Measurements from ENCODE around the gene PHLDA3.
"Not testable (repeated sequence)": the region's sequence is repeated elsewhere in the genome, so short reads cannot be mapped to it uniquely, and the experiment has no call there.

The PHLDA3 gene

DNA sequence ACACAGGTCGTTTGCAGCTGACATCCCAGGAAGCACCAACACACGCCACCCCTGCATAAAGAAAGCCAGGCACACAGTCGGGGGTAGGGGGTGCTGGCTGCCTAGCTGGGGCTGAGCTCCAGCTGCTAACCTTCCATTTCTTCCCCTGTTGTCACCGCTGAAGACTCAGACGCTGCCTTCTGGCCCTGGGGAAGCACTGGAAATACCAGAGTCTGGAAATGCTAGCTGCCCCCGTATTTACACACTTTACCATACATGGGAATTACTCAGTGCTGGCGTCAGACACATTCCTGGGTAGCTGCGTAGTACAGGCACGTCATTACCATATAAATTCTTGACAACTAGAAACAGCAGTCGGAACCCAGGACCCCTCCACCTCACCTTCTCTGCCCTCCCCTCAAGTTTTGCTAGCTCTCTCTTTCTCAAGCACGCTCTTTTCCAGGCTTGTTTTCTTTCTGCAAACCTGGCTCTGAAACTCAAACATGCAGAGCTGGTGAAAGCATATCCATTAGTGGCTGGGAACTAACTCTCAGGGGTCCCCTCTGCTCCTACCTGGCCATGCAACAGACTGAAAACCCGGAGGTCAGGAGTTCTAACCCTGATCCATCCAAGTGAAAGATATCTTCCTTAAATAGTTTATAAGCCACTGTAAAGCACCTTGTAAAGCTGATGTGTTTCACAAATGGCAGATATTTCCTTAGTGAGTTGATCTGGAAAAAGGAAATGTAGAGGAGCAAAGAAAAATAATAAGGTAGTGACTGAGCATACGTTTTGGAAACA is 34.6 kb upstream of the PHLDA3 start:
- DNase-seq (ENCODE audit: low read depth), result peak; percentile 85

DNA sequence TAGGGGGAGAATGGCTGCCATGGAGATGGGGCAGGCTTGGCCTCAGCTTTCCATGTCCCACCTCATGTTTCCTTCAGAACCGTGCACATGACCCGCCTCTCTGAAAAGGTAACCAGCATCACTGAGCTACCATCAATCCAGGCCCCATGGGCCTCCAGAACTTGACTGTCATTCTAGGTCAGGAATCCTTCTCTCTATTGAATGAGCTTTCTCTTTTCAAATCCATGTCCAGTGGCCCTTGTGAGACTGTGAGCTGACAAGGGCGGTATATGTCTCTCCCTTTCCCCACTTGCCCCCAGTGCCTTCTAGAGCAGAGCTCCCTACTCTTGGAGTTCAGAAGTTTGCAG is 33.5 kb upstream of the PHLDA3 start:
- DNase-seq (ENCODE audit: low read depth), result no peak

DNA sequence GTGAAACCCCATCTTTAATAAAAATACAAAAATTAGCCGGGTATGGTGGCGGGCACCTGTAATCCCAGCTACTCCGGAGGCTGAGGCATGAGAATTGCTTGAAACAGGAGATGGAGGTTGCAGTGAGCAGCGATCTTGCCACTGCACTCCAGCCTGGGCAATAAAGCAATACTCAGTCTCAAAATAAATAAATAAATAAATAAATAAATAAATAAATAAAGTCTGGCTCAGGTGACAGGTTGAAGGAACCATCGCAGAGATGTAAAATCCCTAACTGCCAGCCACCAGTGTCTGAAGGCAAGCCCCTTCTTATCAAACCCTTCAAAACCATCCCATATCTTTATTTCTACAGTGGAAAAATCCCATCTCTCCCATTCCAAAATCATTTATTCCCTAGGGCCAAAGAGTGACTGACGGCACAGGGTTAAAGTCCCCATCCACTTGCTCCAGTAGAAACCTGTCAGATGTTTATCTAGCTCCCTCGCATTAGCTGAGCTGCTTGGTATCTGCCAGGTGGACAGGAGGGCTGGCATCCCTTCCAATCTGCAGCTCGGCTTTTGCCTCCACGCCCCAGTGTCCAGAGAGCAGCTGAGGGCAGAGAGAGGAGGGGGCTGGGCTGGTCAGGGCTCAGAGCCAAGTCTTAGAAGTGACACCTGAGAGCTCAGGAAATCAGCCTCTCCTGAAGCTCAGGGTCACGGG is 33.0 kb upstream of the PHLDA3 start:
- DNase-seq (ENCODE audit: low read depth), result no peak

DNA sequence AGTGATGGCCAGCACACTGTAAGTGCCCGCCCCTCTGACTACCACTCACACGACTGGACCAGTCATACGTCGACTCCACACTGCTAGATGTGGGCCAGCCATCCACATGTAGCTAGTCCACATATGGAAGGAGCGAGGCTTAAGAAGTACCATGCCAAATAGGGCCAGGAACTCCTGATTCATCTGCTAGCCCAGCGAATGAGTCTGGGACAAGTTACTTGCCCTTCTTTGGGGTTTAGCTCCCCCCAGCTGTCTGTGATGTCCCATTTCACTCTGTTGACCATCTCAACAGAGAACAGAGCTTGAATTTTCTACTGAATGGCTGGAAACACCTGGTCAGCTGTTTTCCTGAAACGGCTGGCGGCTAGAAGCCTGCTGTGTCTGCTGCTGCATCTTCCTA is 32.2 kb upstream of the PHLDA3 start:
- DNase-seq (ENCODE audit: low read depth), result no peak

DNA sequence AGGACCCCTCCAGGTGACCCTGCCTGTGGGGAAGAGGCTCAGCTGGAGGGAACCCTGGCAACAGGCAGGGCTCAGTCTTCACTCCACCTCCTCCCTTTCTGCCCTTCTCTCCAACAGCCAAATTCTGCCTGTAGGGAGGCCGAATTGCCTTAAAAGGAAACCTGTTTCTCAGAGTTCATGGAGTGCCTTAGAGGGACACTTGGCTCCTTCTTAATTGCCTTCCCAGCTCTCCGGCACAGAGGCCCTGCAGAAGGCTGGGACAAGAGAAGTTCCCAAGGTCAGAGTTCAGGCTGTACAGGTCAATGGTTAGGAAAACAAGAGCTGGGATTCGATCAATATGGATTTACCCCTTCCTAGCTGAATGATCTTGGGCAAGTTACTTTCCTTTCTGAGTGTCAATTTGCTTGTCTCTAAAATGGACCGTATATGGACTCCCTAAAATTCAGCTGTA is 31.7 kb upstream of the PHLDA3 start:
- DNase-seq (ENCODE audit: low read depth), result no peak

DNA sequence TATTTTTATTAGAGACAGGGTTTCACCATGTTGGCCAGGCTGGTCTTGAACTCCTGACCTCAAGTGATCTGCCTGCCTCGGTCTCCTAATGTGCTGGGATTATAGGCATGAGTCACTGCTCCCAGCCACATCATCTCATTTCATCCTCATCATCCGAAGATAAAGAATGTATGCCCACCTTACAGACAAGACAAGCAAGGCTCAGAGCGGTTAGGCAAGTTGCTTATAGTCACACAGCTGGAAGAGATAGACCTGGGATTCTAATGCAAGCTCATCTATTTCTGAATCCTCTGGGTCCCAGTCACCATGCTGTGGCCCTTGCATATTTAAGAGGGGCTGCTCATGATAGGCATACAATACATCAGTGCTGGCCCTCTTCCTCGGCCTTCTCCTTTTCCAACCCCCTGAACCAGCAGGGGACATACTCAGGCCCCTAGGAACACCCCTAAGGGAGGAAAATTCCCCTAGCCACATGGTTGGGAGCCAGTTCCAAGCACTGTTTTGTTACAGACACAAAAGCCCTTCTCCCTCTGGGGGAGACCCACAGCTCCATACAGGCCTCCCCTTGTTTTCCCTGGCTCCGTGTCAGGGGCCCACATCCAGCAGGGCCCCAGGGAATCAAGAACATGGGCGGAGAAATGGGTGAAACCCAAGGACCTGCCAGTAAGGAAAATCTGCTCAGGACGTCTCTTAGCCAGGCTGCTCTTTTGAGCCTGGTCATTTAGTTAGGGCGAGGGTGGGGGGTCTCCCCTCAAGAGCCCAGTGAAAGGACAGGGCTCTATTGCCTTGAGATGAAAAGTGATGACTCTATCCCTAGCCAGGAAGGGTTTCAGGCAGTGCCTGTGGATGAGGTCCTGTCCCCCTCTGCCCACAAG is 31.0 kb upstream of the PHLDA3 start:
- DNase-seq (ENCODE audit: low read depth), result no peak

DNA sequence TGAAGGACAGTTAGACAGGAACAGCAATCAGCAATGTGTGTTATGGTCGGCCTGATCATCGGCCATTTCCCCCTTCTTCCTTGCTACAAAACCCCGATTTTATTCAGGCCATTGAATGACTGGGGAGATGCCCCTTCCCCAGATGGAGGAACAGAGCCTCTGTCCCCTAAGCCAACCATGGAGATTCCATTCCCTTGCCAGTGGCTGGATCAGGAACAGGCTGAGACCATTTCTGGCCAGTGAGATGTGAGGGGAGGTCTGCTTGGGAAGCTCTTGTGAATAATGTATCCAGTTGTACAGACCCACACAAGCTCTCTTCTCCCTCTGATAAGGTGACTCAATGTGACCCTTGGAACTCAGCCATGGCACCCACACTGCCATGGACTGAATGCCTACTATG is 30.2 kb upstream of the PHLDA3 start:
- DNase-seq (ENCODE audit: low read depth), result no peak

DNA sequence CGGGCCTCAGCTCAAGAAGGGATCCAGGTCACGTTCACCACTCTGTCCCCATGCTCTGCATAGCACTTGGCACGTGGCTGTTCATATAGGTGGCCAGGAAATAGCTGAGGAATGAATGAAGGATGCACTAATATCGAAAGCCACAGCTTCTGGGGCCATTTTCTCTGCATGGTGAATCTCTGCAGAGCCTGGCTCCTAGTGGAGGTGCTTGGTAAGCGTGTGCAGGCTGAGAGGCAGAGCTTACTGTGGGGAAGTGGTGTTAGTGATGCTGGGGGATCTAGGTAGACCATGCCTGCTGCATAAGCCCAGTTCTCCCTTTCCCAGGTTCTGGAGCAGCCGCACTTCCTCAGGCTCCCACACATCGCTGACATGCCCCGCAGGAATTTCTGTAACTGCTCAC is 29.6 kb upstream of the PHLDA3 start:
- DNase-seq (ENCODE audit: low read depth), result no peak

DNA sequence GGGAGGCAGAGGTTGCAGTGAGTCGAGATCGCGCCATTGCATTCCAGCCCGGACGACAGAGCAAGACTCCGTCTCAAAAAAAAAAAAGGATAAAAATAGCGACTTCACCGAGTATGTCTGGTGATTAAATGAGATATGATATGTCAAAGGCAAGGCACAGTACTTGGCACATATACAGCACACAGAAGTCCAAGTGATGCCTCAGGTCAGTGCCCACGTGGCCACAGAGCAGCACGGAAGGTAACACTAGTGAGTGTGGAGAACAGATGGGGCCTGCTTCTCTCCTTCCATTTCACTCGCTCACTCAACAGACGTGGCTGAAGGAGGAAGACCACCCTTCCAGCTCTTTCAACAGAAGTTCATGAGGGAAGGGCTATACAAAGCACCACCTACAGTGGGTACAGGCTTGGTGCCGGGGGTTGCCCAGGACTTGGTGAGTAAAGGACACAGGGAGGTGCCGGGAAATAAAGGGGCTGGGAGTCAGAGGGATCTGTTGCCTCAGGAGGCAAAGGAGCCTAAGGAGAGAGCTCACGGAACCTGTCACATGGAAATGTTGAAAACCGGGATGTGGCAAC is 29.0 kb upstream of the PHLDA3 start:
- no peak for DNase-seq (ENCODE audit: low read depth)

DNA sequence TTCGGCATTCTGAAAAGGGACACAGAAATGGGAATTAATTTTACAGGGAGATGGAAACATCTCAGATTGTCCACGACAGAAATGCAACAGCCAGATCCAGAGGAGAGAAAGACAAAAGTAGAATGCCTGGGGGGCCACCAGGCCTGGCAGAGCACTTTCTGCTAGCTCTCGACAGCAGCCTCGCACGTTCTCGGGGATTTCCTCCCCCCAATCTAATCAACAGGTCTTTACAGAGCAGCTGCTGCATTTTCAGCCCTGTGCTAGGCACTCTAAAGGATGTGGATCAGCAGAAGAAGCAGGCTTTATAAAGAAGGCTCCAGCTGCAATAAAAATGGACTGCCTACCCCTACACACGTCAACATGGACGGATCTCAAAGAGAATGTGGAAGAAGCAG is 27.3 kb upstream of the PHLDA3 start:
- DNase-seq (ENCODE audit: low read depth), result no peak

DNA sequence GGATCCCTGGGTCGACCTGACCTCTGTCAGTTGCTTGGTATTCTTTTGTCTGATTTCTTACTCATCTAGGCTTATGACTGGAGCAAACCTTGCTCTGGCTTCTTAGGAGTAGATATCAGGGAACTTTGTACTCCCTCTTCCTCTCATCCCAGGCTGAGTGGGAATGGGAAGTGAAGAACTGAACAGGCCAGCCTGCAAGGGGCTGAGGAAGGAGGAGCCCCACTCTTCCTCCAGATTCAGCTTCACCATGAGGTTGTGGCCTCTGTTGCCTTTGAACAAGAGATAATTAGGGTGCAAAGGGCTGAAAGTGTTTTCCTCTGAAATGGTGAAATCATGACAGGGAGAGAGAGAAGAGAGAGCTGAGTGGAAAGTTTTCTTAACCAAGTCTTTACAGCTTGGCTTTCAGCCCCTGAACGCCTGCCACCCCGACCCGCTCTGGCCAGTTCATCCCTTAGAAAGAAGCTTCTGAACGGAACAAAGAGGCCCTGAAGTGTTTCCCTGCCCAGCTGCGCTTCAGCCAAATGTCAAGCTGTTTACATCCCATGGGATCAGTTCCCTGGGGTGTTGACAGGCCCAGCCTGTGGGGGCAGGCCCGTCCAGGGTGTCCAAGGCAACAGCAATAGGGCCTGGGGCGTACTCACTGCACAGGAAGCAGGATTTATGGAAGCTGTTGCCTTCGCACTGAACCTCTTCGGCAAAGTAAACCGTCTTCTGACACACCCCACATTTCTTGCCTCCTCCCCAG is 26.7 kb upstream of the PHLDA3 start:
- DNase-seq (ENCODE audit: low read depth), result peak; percentile 45

DNA sequence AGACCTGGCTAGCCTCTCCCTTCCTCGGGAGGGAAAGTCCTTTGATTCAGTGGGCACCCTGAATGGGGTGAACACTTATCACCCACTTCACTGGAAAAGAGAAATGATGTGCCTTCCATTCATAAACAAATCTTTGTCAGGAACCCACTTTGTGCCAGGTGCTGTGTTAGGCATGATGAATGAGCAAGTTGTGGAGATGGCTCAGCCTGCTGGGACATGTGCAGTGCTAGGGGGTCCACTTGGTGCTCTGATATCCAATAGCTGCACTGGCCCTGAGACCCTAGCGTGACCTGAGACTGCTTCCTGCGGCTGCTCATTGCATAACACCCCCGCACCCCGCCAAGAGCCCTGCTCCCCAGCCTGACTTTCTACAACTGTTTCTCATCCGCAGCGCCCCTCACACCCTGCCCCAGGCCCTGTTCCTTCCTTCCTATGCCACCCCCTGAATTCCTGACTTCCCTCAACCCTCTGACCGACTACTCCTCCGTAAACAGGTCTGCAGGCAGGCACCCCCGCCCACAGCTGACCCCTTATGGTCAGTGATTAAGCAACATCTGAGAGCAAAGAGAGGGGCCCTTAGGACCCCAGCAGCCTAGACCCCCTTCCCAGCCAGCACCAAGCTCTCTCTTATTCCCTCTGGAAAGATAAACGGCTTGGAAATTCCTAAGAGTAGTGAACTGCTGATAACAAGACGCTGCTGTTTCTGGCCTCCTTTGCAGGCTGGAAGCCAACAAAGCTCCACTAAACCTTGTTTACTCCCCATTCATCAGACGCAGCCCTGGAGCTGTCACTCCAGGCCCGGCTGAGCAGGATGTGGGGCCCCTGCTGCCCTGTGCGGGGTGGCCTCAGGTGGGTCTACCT is 25.0 kb upstream of the PHLDA3 start:
- DNase-seq (ENCODE audit: low read depth), result no peak

DNA sequence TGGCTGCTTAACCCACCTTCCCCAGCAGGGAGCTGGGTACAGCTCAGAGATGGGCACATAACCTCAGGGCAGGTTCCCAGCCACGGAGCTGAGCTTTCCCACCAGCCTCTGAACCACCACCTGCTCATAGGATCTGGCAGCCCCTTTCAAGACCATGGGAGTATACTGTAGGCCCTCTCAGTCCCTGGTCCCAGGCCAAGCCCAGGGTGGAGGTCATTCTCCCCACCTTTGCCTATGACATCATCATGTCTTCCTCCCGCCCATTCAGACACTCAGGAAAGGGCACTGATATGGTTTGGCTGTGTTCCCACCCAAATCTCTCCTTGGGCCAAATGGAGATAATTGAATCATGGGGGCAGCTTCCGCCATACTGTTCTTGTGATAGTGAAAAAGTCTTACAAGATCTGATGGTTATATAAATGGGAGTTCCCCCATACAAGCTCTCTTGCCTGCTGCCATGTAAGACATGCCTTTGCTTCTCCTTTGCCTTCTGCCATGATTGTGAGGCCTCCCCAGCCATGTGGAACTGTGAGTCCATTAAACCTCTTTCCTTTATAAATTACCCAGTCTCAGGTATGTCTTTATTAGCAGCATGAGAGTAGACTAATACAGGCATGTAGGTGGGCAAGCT is 24.2 kb upstream of the PHLDA3 start:
- not testable (repeated sequence) for DNase-seq (ENCODE audit: low read depth)

DNA sequence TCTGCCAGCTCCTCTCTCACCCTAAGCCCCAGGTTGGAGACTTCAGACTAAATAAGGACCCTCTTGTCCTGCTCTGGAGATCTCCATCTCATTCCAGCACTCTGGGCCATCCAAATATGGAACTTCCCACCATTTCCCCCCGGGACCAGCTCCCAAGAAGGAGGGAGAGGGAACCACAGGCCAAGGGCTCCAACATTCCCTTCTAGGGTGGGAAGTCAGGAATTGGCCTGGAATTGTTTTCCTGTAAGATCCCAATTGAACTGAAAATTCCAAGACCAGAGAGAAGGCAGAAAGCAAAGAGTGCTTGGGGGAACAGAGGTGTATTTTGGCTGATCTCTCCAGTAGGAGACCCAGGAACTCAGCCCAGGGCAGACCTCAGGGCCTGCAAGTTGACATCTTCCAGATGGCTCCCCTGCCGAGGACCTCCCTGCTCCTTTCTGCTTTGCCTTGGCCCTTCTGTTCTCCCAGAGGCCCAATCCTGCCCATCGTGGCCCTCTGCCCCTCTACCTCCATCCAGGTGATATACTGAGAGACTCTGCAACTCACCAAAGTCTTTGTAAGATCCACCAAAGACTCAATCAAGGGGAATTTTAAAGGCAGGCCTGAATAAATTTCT is 23.0 kb upstream of the PHLDA3 start:
- no peak for DNase-seq (ENCODE audit: low read depth)

DNA sequence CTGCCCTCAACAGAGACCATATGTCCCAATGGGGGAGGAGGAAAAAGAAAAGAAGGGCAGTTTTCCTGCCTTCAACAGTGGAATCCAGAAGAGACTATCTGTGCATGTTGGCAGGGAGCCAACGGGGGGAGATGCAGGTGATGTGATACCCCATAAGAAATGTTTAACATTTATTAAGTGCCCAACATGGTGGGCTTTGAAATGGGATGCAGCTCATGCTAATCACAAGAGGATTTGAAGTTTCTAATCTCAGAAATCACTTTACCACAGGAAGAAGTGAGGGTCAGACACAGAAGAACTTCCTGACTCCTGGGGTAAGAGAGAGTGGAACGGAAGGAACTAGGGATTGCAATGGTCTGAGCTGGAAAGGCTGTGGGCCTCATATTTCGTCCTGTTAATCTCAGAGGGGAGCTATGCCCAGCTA is 21.7 kb upstream of the PHLDA3 start:
- DNase-seq (ENCODE audit: low read depth), result no peak

DNA sequence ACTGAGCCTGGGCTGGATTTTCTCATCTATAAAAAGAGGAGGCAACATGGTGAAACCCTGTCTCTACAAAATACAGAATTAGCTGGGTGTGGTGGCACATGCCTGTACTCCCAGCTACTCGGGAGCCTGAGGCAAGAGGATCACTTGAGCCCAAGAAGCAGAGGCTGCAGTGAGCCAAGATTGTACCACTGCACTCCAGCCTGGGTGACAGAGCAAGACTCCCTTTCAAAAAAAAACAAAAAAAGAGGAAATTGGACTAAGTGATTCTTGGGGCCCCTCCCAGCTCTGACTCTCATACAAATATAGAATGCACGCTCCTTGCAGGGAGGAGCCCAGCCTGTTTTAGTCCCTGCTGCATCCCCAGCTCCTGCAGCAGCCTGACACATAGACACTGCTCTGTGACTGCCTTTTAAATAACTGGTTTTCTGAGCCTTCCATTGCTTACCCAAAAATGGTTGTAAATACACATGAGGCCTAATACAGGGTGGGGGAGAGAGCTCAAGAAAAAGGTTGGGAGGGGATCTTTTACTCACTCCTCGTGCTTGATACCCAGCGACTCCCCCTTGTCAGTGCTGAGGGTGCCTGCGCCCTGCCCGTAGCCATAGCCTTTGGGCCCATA is 20.8 kb upstream of the PHLDA3 start:
- no peak for DNase-seq (ENCODE audit: low read depth)

DNA sequence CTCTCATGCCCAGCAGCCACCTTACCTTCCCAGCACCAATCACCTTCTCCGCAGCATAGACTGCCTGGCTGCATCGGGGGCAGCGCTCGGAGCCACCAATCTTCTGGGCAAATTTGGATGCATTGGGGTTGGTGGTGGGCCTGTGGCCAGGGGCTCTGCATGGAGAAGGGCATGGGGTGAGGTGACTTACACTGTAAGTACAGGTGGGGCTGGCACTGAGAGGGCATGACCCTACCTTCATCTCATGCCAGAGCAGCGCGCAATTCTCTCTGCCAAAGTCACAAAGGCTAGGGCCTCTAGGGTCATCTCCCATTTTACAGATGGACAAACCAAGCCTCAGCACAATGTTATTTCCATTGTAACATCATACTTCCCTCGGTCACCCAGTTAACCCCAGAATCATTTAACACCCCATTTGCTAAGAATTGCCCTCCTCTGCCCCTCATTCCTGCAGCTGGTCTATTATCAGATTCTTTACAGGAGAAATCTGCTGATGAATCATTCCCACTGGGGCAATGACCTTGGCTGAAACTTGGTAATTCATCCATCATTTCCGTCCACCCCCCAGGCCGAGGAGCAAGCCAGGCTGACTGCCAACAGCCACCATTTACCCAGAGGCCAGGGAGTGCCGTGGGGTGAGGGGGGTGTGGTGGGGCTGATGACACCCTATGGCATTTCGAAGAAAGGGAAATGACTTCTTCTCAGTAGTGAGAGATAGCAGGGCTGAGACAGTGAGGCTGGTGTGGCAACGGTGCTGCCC is 20.0 kb upstream of the PHLDA3 start:
- DNase-seq (ENCODE audit: low read depth), result peak; percentile 91

DNA sequence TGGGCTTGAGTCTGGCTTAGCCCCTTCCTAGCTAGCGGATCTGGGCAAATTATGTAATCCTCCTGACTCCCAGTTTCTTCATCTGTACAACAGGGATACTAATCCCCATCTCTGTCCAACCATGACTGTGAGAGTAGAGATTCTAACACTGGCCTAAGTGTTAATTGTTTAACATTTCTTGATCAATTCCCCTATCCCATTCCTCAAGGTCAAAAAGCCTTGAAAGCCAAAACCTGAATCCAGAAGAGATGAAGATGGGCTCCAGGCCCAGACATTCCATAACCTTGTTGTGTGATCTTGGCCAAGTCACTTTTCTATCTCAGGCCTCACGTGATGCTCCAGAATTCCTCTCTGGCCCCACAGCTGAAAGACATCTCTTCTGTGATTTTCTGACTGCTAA is 18.8 kb upstream of the PHLDA3 start:
- DNase-seq (ENCODE audit: low read depth), result no peak

DNA sequence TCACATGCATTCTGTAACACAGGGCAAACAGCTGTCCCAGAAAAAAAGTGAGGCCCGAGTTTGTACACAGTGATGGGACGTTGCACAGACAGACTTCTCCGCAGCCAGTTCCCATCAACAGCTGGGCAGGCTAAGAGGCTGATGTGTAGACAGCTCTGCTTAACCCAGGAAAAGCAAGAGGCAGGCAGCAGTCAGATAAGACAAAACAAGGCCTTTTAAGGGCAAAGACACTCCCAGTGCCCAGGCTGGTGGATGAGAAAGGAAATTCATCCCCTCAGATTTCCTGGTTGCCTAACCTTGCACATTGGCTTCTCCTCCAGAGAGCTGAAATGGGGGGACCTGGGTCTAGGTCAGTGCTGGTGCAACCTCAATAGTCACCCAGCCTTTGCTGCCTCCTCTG is 17.2 kb upstream of the PHLDA3 start:
- DNase-seq (ENCODE audit: low read depth), result no peak
